ENCODE data around the gene ACTR8. TPM values are rescaled to one million over a fixed set of nuclear protein-coding genes. Genes with fewer than 3 reads are reported as not detected.

ACTR8 gene
- total RNA-seq, 2 experiments from 2014 or later: 26.0 to 28.9 TPM

DNA sequence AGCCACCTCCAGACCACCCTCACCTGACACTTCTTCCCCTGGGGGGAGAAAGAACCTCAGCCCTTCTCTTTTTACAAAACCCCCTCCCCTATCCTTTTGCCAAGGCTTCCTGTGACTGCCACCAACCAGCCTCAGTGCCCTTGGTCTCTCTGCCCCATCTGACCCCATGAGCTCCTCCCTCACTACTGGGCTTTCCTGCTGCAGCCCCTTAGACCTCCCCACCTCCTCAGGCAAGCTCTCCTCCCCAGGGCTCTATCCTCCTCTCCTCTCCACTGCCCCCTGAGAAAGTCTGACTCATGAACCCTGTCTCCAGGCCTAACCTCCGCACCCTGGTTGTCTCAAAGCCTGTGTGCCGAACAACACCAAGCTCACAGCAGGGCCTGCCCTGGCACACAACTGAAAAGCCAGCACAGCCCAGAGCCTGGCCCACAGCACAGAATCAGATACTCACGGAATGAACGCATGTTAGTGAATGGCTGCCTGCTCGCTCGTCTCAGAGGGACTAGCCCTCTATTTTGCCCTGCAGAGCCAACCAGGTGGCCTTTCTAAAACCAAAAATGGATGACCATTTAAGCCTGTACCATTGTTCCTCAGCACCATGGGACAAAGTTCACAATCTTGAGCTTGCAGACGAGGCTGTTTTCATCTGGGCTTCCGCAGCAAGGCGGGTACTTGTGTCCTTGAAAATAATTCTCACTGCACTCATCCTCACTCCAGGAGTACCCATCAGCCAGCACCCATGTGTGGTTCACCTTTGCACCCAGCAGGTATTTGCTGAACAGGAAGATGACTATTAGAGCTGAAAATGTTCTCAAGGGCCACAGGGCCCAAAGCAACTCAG, 37.5 kb downstream of the ACTR8 start:
- CTCF ChIA-PET: no interaction called here
- no peak for DNase-seq
- H3K36me3 Mint-ChIP-seq (ENCODE audit: low read depth): no peaks in the 10 kb centered on the region
- intact Hi-C loops (cut with DNase I, micrococcal nuclease): no loop called here
- no peak overlapping the region for H3K4me3 Mint-ChIP-seq
- H3K9me3 Mint-ChIP-seq (ENCODE audit: low read depth): no peaks in the 10 kb centered on the region
- H3K27ac Mint-ChIP-seq: no peak overlapping the region
- no peak for ATAC-seq
- H3K27me3 Mint-ChIP-seq: peaks cover 39% of the 10 kb centered on the region
- POLR2A ChIA-PET: no interaction called here
- no peaks in the 10 kb centered on the region for H3K4me1 Mint-ChIP-seq

DNA sequence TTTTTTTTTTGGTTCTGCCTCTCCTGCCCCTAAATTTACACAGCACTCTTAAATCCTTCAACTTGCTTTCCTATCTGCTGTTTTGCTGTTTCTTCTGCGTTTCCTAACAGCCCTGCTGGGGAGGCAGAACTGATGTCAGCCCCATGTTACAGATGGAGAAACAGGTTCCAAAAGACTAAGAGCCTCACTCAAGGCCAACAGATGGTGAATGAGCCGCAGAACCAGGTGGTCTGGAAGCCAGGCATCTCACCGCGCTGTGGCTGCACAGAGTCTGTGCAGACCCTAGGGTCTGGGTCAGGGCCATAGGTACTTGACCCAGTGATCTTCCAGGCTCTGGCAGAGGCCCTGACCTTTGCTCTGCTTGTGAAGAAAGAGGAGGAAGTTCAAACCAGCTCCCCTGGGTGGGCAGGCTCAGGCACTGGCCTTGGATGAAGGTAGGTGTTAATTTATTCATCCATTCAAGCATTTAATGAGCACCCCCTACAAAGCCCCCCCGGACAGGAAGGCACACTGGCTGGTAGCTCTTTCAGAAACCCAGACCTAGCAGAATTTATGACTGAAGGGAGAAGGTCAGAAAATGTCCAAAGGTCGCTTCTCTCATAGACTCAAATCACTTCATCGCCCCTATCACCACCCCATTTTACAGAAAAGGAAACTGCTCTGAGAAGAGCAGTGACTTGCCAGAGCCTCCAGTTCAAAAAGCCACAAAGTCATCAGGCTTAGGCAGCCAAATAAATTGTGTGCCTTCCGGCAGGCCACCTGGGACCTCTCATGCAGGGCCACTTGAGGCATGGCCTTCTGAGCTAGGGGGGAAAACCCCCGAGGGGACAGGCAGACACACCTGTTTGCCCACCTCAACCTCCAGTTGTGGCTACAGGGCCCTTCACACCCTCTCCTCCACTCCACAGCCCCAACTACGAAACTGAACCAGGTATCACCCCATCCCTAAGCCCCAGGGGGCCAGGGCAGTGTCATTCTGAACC, 38.5 kb downstream of the ACTR8 start:
- no peak overlapping the region for H3K27ac Mint-ChIP-seq
- peaks cover 36% of the 10 kb centered on the region for H3K27me3 Mint-ChIP-seq
- no peaks in the 10 kb centered on the region for H3K9me3 Mint-ChIP-seq (ENCODE audit: low read depth)
- POLR2A ChIA-PET: no interaction called here
- intact Hi-C loops (cut with DNase I, micrococcal nuclease): no loop called here
- DNase-seq (no peak), ATAC-seq (no peak)
- no peaks in the 10 kb centered on the region for H3K4me1 Mint-ChIP-seq
- H3K4me3 Mint-ChIP-seq: no peak overlapping the region
- H3K36me3 Mint-ChIP-seq (ENCODE audit: low read depth): no peaks in the 10 kb centered on the region
- CTCF ChIA-PET: no interaction called here

DNA sequence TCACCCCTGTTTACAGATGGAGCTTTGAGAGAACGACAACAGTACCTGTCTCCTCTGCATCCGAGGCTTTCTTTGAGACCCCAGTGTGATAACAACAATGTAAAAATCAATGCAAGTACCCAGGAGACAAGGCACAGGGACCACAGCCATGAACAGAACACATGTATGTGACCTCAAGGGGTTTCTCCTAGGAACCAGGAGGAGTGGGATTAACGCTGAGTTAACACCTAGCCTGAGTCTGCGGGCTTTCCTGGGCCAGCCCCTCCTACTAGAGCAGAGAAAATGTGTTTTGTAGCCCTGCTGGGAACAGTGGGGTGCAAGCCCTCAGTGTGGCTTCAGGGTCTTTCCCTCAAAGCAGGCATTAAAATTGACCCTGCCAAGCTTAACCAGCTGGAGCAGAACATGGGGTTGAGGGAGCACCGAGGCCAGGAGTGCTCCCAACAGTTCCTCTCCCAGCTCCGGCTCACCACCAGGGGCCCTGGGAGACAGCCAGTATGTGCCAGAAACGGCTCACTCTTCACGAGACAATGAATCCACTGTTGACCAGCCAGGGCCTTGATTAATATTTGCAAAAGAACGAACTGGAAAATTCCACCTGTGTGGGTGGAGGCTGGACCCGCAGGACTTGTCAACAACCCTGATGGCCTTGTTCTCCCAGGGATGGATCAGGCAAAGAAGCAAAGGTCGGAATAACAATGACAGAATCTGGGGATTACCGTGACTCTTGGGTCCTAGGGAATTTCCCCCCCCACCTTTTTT, 39.3 kb downstream of the ACTR8 start:
- Mint-ChIP-seq H3K4me3 (no peak overlapping the region), H3K4me1 (no peaks in the 10 kb centered on the region), H3K36me3 (ENCODE audit: low read depth) (no peaks in the 10 kb centered on the region), H3K27ac (no peak overlapping the region), H3K27me3 (peaks cover 36% of the 10 kb centered on the region), H3K9me3 (ENCODE audit: low read depth) (no peaks in the 10 kb centered on the region)
- intact Hi-C loops (cut with DNase I, micrococcal nuclease): no loop called here
- no peak for ATAC-seq
- no peak for DNase-seq
- POLR2A ChIA-PET: no interaction called here
- CTCF ChIA-PET: interaction anchor here (0.7 kb wide), 1 partner anchor 616 kb away, joined by 5 read pairs; no protein-coding TSS in a partner anchor

DNA sequence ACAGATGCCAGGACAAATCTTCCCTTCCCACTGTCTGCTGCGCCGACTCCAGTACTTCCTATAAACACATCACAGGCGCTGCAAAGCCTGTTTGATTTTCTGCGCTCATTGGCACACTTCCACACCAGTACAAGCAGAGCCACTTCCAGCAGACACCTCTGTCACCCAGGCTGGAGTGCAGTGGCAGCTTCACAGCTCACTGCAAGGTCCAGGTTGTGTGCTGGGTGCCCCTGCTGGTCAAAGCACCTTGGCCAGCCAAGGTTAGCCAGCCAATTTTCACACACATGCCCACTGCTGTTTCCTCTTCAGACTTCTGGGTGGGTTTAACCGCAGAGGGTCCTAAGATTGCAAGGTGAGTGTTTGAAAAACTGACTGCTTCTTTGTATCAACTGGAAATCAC, 40.7 kb downstream of the ACTR8 start:
- POLR2A ChIA-PET: no interaction called here
- no peak overlapping the region for H3K27ac Mint-ChIP-seq
- CTCF ChIA-PET: no interaction called here
- DNase-seq (no peak), ATAC-seq (no peak)
- peaks cover 28% of the 10 kb centered on the region for H3K27me3 Mint-ChIP-seq
- H3K36me3 Mint-ChIP-seq (ENCODE audit: low read depth): no peaks in the 10 kb centered on the region
- H3K9me3 Mint-ChIP-seq (ENCODE audit: low read depth): no peaks in the 10 kb centered on the region
- no peaks in the 10 kb centered on the region for H3K4me1 Mint-ChIP-seq
- H3K4me3 Mint-ChIP-seq: no peak overlapping the region
- intact Hi-C loops (cut with DNase I, micrococcal nuclease): no loop called here

DNA sequence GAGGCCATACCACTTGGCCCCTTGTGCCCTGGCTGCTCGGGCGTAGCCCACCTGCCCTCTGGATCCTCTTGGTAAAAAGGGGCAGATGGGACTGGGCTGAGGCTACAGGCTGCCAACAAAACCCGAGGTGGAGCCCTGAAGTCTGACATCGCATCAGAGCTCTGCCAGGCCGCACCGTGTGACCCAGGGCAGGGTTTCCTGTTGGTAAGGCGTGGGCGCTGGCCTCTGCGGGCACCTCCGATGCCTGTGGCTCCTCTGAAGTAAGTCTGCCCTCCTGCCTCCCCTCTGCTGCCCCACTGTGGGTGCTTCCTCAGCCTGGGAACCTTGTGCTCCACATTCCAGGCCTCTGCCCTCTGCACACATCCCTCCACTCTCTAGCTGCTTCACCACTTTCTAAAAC, 44.6 kb downstream of the ACTR8 start:
- Mint-ChIP-seq H3K4me1 (no peaks in the 10 kb centered on the region), H3K9me3 (ENCODE audit: low read depth) (no peaks in the 10 kb centered on the region), H3K27ac (no peak overlapping the region), H3K27me3 (peaks cover 3% of the 10 kb centered on the region), H3K36me3 (ENCODE audit: low read depth) (no peaks in the 10 kb centered on the region), H3K4me3 (no peak overlapping the region)
- CTCF ChIA-PET: no interaction called here
- ATAC-seq (peak; percentile 30), DNase-seq (peak; percentile 22)
- intact Hi-C loops (cut with DNase I, micrococcal nuclease): no loop called here
- POLR2A ChIA-PET: no interaction called here

DNA sequence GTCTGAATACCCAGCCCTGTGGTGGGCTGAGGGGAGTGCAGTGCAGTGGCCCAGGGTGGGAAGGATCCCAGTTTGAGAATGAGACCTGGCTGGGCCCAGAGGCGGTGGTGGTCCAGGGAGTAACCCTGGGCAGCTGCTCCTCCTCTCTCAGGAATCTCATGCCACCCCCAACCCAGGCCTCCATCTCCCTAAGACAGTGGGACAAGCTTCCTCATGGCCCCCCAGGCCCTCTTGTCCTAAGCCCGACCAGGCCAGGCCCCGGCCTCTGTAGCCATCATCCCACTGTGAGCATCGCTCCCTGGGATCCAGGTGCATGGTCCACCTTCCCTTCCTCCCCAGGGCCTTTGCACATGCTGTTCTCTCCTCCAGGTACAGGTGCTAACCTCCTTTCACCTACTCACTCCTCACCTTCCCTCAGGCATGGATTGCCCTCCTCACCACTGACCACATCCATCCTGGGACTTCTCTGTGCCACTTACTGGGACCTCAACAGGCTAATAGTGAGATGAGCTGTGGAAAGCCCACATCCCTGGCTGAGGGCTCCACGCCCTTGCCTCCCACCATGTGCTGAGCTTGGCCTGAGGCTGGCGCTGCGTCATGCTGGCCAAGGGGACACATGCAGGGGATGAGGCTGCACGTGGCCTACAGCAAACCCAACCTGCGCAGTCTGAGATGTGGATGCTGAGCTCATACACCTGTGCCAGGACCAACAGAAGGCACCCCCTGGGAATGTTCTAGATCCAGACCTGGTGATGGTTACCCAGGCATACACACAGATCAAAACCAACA, 45.7 kb downstream of the ACTR8 start:
- POLR2A ChIA-PET: interaction anchor here (0.6 kb wide), 1 partner anchor 59 kb away, joined by 4 read pairs; no protein-coding TSS in a partner anchor
- CTCF ChIA-PET: interaction anchor here (0.6 kb wide), 1 partner anchor 588 kb away, joined by 3 read pairs; no protein-coding TSS in a partner anchor
- H3K36me3 Mint-ChIP-seq (ENCODE audit: low read depth): no peaks in the 10 kb centered on the region
- intact Hi-C loops (cut with DNase I, micrococcal nuclease): no loop called here
- DNase-seq (no peak), ATAC-seq (no peak)
- H3K27ac Mint-ChIP-seq: no peak overlapping the region
- no peaks in the 10 kb centered on the region for H3K9me3 Mint-ChIP-seq (ENCODE audit: low read depth)
- H3K27me3 Mint-ChIP-seq: peaks cover 2% of the 10 kb centered on the region
- no peak overlapping the region for H3K4me3 Mint-ChIP-seq
- no peaks in the 10 kb centered on the region for H3K4me1 Mint-ChIP-seq

DNA sequence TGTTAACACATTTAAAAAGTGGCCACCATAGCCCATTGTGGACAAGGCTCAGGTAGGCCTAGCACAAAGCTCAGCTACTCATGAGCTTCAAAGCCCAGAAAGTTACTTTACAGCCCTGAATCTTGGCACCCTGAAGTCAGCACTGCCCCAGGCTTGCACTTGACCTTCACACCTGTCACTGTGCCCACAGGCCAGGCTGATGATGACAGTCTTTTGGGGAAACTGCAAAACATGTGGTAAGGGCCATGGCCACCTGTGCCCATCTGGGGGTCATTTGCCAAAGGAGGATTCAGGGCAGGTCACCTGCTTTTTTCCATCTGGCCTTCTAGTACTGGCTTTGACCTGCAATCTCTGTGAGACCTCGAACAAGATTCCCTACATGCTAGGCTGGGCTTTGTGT, 46.7 kb downstream of the ACTR8 start:
- DNase-seq (no peak), ATAC-seq (no peak)
- Mint-ChIP-seq H3K4me3 (no peak overlapping the region), H3K36me3 (ENCODE audit: low read depth) (no peaks in the 10 kb centered on the region), H3K4me1 (no peaks in the 10 kb centered on the region), H3K27me3 (peaks cover 2% of the 10 kb centered on the region), H3K9me3 (ENCODE audit: low read depth) (no peaks in the 10 kb centered on the region), H3K27ac (no peak overlapping the region)
- intact Hi-C loops (cut with DNase I, micrococcal nuclease): no loop called here
- ChIA-PET CTCF (interaction anchor here (0.6 kb wide), 1 partner anchor 589 kb away, joined by 3 read pairs; no protein-coding TSS in a partner anchor), POLR2A (no interaction called here)

DNA sequence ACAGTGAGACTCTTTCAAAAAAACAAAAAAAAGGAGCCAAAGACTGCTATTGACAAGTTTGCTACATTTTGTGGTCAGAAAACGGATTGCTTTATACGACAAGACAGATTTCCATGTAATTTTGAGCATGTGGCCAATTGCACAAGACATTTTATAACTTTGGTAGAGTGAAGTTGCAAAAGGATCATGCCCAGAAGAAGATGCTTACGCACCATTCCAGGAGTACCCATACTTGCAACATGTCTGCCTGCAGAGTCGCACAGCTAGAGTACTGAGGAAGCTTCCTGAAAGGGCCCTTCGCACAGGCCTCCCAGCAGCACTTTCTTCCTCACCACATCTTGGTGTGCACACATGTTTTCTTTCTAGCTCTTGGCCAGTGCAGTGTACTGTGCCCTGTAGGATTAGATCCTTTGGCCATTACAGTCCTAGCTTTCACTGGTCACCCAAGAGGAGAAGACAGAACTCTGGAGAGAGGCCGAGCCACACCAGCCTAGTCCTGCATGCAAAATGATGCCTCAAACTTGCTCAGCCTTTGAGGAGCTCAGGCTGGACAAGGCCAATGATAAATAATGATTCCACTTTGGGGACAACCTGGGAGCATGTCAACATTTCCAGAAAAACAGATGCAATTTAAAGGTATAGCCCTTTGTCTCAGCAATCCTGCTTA, 47.4 kb downstream of the ACTR8 start:
- H3K27me3 Mint-ChIP-seq: peaks cover 2% of the 10 kb centered on the region
- ChIA-PET POLR2A (no interaction called here), CTCF (no interaction called here)
- ATAC-seq (no peak), DNase-seq (no peak)
- no peaks in the 10 kb centered on the region for H3K4me1 Mint-ChIP-seq
- no peaks in the 10 kb centered on the region for H3K36me3 Mint-ChIP-seq (ENCODE audit: low read depth)
- no peak overlapping the region for H3K4me3 Mint-ChIP-seq
- no peaks in the 10 kb centered on the region for H3K9me3 Mint-ChIP-seq (ENCODE audit: low read depth)
- no peak overlapping the region for H3K27ac Mint-ChIP-seq
- intact Hi-C loops (cut with DNase I, micrococcal nuclease): no loop called here

DNA sequence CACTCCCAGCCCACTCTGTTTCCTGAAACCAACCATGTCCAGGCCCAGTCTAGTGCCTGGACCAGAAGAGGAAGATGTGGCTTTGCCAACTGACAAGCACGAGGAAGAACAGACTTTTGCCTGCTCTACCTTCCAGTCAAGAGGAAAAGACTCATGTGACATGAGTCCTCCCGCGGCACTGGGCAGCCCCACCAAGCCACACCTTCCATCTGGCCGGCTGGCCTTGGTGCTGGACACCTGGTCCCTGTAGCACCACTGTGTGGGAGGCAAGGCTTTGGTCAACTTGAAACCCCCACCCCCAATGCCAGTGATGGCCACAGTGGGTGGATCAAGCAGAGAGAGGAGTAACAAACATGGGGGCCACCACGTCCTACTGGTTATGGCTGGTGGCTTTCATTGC, 48.3 kb downstream of the ACTR8 start:
- no peaks in the 10 kb centered on the region for H3K36me3 Mint-ChIP-seq (ENCODE audit: low read depth)
- H3K27me3 Mint-ChIP-seq: no peaks in the 10 kb centered on the region
- no peak overlapping the region for H3K4me3 Mint-ChIP-seq
- DNase-seq (no peak), ATAC-seq (no peak)
- ChIA-PET CTCF (no interaction called here), POLR2A (no interaction called here)
- H3K4me1 Mint-ChIP-seq: no peaks in the 10 kb centered on the region
- H3K9me3 Mint-ChIP-seq (ENCODE audit: low read depth): no peaks in the 10 kb centered on the region
- intact Hi-C loops (cut with DNase I, micrococcal nuclease): no loop called here
- no peak overlapping the region for H3K27ac Mint-ChIP-seq

DNA sequence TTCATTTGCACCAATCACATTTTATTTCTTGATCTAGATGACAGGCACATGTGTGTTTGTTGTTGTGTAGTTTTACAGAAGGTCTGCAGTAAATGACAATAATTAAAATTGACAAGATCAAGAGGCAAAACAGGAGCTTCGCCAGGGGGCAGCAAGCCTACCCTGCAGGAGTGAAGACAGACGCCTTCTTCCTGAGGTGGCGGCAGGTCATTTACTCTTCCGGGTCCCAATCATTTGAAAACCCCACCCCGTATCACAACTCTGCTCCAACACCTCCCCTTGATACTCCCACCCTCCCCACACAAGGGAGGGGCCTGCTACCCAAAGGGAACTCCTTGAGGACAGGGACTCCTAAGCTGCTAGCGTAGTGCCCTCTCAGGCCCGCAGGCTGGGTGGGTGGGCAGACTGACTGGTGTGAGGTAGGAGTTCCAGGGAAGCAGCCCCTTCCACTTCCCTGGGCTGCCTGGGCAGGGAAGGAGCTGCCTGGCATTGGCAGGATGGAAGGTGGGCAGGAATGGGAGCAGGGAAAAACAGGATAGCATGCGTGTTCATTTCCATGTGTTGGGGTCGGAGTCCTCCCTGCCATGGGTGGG, 48.8 kb downstream of the ACTR8 start:
- ChIA-PET POLR2A (no interaction called here), CTCF (no interaction called here)
- intact Hi-C loops (cut with DNase I, micrococcal nuclease): no loop called here
- Mint-ChIP-seq H3K27me3 (no peaks in the 10 kb centered on the region), H3K9me3 (ENCODE audit: low read depth) (no peaks in the 10 kb centered on the region), H3K27ac (no peak overlapping the region), H3K36me3 (ENCODE audit: low read depth) (no peaks in the 10 kb centered on the region), H3K4me3 (no peak overlapping the region), H3K4me1 (no peaks in the 10 kb centered on the region)
- no peak for ATAC-seq
- no peak for DNase-seq

All from activated CD4-positive, alpha-beta T cell treated with anti-CD3 and anti-CD28 coated beads for 36 hours (primary cell).